Breast epithelium (tissue), 3 donors: ENCODE data around the gene FOXS1.

Experiments
- CTCF ChIP-seq, 3 donors: fragments of 450-650 bp; IDR thresholded peaks; one replicate each; pipeline ENCODE4 v1.5.1; 2016 to 2017; ENCODE audit warnings: antibody characterized with exemption in 3 of 3, mild to moderate bottlenecking in 3 of 3, moderate library complexity in 3 of 3
- POLR2A ChIP-seq: fragments of 450-650 bp; IDR thresholded peaks from one replicate; pipeline ENCODE4 v1.6.1; 2016; ENCODE audit warnings: antibody characterized with exemption, mild to moderate bottlenecking, moderate library complexity
- POLR2AphosphoS5 ChIP-seq, 3 donors: sonication (generic); formaldehyde crosslinking; IDR thresholded peaks; one replicate each; pipeline ENCODE4 v1.6.1; 2017; ENCODE audit warnings: antibody characterized with exemption in 3 of 3

GRCh38 chr20:31816221-31816620, 29.2 kb downstream of the FOXS1 start:
- no peak for TF ChIP-seq POLR2A
- TF ChIP-seq POLR2AphosphoS5 (IDR thresholded peaks at IDR 0.05): no peak
- no peak for TF ChIP-seq CTCF (IDR thresholded peaks at IDR 0.05)
